Measurements from ENCODE around the gene KCNJ16. TPM values are rescaled to one million over a fixed set of nuclear protein-coding genes. Genes with fewer than 3 reads are reported as not detected.

KCNJ16 gene
- total RNA-seq, 4 donors from 2014 or later = 0.44 TPM; not detected in 3

- TF ChIP-seq CTCF (IDR thresholded peaks at IDR 0.05) (no peak), POLR2A (IDR thresholded peaks at IDR 0.05) (no peak)
- H3K27ac ChIP-seq = peak overlapping the region in 2 of 4 donors; percentile 7 to 26
- H3K9me3 ChIP-seq = no peaks in the 10 kb centered on the region
- H3K4me1 ChIP-seq = peaks cover 11 to 37% (median 13%) of the 10 kb centered on the region in 3 donors
- H3K27me3 ChIP-seq = no peaks in the 10 kb centered on the region
- no peak for DNase-seq
- H3K4me3 ChIP-seq = no peak overlapping the region
- WGBS, 2 donors = 23 to 40% methylated on average over 4 of the region's 4 CpGs
- H3K36me3 ChIP-seq = no peaks in the 10 kb centered on the region
- intact Hi-C loops (cut with DNase I) = no loop called here
Measured at GRCh38 chr17:70184770-70185169, 109.7 kb downstream of the KCNJ16 start.

Other genes with a start within 250 kb of the KCNJ16 start
- 10 to 100 TPM in 1 of 4 donors, 1 to 10 TPM in 3; 4.8 to 13.5 (median 8.0) TPM for gene KCNJ2, start 94.3 kb downstream of the KCNJ16 start, total RNA-seq

Measured in esophagus squamous epithelium (tissue), 5 donors.